ENCODE measurements around the gene NFS1.
"Not testable (repeated sequence)": the region's sequence is repeated elsewhere in the genome, so short reads cannot be mapped to it uniquely, and the experiment has no call there.

NFS1 gene

DNA sequence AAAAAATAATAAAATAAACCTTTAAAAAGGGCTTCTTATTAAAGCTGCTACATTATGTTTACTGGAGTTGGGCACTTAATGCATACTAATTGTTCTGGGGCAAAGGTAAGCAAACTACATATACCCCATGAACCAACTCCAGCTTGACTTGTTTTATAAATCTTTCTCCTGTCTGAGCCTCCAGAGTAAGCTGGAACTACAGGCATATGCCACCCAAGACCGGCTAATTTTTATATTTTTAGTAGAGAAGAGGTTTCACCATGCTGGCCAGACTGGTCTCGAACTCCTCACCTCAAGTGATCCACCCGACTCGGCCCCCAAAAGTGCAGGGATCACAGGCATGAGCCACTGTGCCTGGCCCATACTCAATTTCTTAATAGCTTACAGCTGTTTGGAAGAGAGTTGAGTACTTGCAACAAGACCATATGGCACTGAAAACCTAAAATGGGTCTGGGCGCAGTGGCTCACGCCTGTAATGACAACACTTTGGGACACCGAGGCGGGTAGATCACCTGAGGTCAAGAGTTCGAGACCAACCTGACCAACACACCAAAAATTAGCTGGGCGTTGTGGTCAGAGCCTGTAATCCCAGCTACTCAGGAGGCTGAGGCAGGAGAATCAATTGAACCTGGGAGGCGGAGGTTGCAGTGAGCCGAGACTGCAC is 20.0 kb upstream of the NFS1 start:
- TF ChIP-seq, protein P1, sequence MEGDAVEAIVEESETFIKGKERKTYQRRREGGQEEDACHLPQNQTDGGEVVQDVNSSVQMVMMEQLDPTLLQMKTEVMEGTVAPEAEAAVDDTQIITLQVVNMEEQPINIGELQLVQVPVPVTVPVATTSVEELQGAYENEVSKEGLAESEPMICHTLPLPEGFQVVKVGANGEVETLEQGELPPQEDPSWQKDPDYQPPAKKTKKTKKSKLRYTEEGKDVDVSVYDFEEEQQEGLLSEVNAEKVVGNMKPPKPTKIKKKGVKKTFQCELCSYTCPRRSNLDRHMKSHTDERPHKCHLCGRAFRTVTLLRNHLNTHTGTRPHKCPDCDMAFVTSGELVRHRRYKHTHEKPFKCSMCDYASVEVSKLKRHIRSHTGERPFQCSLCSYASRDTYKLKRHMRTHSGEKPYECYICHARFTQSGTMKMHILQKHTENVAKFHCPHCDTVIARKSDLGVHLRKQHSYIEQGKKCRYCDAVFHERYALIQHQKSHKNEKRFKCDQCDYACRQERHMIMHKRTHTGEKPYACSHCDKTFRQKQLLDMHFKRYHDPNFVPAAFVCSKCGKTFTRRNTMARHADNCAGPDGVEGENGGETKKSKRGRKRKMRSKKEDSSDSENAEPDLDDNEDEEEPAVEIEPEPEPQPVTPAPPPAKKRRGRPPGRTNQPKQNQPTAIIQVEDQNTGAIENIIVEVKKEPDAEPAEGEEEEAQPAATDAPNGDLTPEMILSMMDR (IDR thresholded peaks at IDR 0.05; ENCODE audit: low read depth, low read length, missing control alignments) = no peak
- DNase-seq (ENCODE audit: low read depth) = no peak
- H3K4me3 ChIP-seq (ENCODE audit: low read depth, low read length) = no peak overlapping the region

DNA sequence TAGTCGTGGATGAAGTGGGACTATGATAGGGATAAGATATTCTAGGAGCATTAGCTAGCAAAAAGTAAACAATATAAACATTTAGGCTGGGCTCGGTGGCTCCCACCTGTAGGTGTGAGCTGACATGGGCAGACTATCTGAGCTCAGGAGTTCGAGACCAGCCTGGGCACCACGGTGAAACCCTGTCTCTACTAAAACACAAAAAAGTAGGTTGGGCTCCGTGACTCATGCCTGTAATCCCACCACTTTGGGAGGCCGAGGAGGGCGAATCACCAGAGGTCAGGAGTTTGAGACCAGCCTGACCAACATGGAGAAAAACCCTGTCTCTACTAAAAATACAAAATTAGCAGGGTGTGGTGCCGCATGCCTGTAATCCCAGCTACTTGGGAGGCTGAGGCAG is 19.2 kb upstream of the NFS1 start:
- DNase-seq (ENCODE audit: low read depth); H3K4me3 ChIP-seq (ENCODE audit: low read depth, low read length): not testable (repeated sequence)

DNA sequence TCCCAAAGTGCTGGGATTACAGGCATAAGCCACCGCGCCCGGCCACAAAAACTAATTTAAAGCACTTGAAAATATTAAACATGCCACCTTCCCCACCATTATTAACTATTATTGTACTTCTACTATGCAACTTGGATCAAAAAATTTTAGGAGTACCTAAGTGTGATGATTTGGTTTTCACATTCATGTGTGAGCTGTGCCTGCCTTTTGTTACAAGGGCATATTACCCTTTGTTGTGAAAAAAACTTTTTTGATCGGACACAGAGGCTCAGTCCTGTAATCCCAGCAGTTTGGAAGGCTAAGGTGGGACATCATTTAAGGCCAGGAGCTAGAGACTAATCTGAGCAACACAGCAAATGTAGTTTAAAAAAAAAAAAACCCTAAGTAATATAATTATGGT is 17.2 kb upstream of the NFS1 start:
- DNase-seq (ENCODE audit: low read depth) = no peak
- no peak overlapping the region for H3K4me3 ChIP-seq (ENCODE audit: low read depth, low read length)
- TF ChIP-seq, protein P1 (IDR thresholded peaks at IDR 0.05; ENCODE audit: low read depth, low read length, missing control alignments) = no peak

DNA sequence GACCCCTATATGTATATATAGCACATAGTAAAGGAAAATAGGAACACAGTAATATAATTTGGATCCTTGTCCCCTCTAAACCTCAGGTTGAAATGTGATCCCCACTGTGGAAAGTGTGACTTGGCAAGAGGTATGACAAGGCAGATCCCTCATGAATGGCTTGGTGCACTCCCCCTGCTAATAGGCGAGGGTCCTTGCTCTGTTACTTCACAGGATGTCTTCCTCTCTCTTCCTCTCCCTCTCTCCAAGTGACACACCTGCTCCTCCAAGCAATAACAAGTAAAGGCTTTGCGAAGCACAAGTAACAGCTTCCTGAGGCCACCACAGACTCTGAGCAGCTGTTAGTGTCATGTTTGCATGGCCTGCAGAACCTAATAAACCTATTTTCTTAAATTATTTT is 16.5 kb upstream of the NFS1 start:
- no peak for DNase-seq (ENCODE audit: low read depth)
- H3K4me3 ChIP-seq (ENCODE audit: low read depth, low read length) = no peak overlapping the region
- TF ChIP-seq, protein P1 (IDR thresholded peaks at IDR 0.05; ENCODE audit: low read depth, low read length, missing control alignments) = no peak

DNA sequence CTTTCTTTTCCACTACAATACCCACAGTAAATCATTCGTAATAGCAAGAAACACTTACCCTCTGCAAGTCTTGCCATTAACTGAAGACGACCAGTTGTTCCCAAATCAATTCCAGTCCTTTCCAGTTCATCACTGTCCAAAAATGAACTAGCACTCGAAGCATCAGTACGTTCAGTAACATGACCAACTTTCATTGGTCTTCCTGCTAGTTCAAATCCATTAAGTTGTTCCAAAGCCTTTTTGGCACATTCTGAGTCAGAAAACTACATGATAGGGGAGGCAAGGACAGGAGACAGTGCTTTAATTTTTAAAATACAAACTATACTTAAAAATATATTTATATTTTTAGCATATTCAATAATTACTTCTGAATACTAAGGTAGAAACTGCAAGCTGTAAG is 15.0 kb upstream of the NFS1 start:
- no peak for DNase-seq (ENCODE audit: low read depth)
- TF ChIP-seq, protein P1 (IDR thresholded peaks at IDR 0.05; ENCODE audit: low read depth, low read length, missing control alignments) = no peak

DNA sequence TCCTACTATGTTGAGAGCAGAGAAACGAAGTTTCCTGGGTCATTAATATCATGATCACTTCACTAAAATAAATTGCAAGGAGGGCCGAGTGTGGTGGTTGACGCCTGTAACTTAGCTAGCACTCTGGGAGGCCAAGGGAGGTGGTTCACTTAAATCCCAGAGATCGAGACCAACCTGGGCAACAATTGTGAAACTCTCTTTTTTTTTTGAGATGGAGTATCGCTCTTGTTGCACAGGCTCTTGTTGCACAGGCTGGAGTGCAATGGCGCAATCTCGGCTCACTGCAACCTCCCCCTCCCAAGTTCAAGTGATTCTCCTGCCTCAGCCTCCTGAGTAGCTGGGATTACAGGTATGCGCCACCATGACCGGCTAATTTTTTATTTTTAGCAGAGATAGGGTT is 14.0 kb upstream of the NFS1 start:
- not testable (repeated sequence) for H3K4me3 ChIP-seq (ENCODE audit: low read depth, low read length); DNase-seq (ENCODE audit: low read depth)

More for the DNA sequence above, 15.0 kb upstream of the NFS1 start:
- H3K4me3 ChIP-seq (ENCODE audit: low read depth, low read length) = no peak overlapping the region

DNA sequence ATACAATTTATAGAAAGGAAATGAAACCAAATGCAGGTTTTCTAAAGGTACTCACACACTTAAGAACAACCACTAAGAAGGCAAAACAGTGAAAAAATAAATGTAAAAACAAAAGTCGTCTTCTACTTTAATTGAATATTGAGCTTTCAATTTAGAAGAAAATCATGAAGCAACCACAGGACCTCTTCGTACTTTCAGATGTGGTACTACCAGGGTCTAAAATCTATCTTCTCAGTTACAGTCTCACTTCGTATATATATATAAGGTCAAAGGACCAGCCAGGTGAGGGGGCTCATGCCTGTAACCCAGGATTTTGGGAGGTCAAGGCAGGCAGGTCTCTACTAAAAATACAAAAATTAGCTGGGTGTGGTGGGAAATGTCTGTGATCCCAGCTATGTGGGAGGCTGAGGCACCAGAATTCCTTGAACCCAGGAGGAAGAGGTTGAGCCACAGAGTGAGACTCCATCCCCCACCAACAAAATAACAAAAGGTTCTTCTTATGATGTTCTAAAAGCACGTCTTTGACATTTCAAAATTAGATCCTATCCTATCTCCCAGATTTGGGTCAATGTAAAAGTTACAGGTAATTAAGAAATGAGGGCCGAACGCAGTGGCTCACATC is 12.5 kb upstream of the NFS1 start:
- DNase-seq (ENCODE audit: low read depth) = no peak
- TF ChIP-seq, protein P1 (IDR thresholded peaks at IDR 0.05; ENCODE audit: low read depth, low read length, missing control alignments) = no peak

DNA sequence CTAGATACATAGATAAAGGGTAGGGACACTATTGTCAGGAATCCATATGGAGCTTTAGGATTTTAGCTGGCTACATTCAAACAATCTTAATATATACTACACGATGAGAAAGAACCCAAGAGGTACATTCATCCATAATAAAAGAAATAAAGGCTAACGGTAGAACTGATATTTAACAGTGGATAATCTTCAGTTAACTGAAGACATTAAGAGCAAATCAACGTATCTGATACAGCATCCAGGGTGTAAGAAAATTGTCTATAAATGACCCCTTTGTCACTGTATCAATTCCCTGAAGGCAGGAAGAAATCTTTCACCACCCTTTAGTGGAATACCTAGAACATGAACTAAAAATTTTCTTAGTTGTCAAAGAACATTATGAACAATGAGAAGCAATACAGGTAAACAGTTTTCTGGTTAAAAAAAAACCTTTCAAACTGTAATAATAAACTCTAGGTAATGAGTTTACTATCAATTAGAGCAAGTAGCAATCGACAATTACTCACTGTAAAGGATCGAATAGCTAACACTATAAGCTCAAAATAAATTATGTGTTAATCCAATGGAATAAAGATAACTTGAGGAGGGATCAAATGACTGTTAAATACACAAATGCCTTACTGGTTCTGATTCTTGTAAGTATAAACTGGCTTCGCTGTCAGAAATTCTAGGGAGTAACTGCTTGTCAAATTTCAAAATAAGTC is 11.9 kb upstream of the NFS1 start:
- no peak overlapping the region for H3K4me3 ChIP-seq (ENCODE audit: low read depth, low read length)
- no peak for DNase-seq (ENCODE audit: low read depth)
- TF ChIP-seq, protein P1 (IDR thresholded peaks at IDR 0.05; ENCODE audit: low read depth, low read length, missing control alignments) = no peak

More for the DNA sequence above, 12.5 kb upstream of the NFS1 start:
- H3K4me3 ChIP-seq (ENCODE audit: low read depth, low read length) = no peak overlapping the region
